HT-29 (cell line): Measurements from ENCODE around the gene TEDC2. TPM values are rescaled to one million over a fixed set of nuclear protein-coding genes. Genes with fewer than 3 reads are reported as not detected.
"Not testable (repeated sequence)": the region's sequence is repeated elsewhere in the genome, so short reads cannot be mapped to it uniquely, and the experiment has no call there.

ENCODE experiments used
- DNase-seq: peaks from one replicate; pipeline ENCODE4 v3.0.0-alpha.2; 2015; ENCODE audit warnings: low spot score
- total RNA-seq: library from RNA; depleted of rRNA; stranded (reverse); fragments of >200 nt; shearing (Covaris generic); gene quantifications from 2 replicates; pipeline ENCODE4 v1.2.3, GENCODE V29; 2014; rRNA removed

Gene TEDC2, protein sequence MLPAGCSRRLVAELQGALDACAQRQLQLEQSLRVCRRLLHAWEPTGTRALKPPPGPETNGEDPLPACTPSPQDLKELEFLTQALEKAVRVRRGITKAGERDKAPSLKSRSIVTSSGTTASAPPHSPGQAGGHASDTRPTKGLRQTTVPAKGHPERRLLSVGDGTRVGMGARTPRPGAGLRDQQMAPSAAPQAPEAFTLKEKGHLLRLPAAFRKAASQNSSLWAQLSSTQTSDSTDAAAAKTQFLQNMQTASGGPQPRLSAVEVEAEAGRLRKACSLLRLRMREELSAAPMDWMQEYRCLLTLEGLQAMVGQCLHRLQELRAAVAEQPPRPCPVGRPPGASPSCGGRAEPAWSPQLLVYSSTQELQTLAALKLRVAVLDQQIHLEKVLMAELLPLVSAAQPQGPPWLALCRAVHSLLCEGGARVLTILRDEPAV
- 53.8 and 58.0 TPM in 2 replicates for total RNA-seq

DNA sequence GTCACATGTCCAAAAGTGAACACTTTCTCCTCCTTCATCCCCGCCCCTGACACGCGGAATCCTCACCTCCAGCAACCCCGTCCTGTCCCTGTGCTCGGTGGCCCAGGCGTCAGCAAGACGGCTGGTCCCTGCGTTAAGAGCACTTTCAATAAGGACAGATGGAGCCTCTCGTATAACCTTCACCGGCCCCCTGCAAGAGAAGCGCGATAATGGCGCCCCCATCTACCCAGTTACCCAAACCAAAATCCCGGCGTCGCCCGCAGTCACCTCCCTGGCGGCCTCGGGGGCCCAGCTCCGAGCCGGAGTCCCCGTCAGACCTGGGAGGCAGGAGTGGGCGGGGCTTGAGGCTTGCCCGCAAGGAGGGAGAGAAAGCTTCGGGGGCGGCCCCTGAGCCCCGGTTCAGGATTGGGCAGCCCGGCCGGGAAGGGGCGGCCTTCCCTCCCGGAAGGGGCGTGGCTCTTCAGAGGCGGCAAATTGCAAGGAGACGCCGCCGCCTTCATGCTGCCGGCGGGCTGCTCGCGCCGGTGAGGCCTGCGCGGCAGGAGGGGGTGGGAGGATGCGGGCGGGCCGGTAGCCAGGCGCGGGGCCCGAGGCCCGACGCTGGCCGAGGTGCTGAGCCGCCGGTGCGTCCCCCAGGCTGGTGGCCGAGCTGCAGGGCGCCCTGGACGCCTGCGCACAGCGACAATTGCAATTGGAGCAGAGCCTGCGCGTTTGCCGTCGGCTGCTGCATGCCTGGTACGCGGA is at the start of gene TEDC2:
Gene TEDC2 (plus strand): TSS at position 463 of the 744 bp plus-strand sequence. CDS start 36 bp downstream, at position 499.
- peak; percentile 96 for DNase-seq

DNA sequence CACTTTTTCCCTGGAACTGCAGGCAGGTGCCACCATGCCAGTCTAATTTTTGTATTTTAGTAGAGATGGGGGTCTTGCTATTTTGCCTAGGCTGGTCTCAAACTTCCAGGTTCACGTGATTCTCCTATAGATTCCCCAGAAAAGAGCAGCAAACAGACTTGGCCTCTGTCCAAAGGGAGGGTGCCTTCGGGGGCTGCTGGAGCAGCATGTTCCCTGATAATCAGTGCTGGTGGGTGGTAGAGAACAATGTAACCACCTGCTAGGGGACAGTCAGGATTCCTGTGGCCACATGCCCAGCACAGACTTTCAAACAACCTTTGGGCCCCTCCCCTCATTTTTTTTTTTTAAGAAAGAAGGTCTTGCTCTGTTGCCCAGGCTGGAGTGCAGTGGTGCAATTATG is 44.8 kb upstream of the TEDC2 start:
- DNase-seq = no peak

DNA sequence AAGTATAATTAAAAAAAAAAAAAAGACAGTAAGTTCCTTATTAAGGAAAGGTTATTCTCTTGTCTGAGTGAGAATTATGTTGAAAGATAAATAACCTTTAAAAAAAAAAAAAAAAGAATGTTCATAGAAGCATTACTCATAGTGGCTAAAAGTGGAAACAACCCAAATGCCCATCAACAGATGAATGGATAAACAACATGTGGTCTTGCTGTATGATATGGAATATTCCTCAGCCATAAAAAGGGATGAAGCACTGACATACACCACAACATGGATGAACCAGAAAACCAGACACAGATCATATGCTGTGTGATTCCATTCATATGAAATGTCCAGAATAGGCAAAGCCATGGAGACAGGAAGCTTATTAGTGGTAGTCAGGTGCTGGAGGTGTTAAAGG is 39.9 kb upstream of the TEDC2 start:
- DNase-seq = no peak

DNA sequence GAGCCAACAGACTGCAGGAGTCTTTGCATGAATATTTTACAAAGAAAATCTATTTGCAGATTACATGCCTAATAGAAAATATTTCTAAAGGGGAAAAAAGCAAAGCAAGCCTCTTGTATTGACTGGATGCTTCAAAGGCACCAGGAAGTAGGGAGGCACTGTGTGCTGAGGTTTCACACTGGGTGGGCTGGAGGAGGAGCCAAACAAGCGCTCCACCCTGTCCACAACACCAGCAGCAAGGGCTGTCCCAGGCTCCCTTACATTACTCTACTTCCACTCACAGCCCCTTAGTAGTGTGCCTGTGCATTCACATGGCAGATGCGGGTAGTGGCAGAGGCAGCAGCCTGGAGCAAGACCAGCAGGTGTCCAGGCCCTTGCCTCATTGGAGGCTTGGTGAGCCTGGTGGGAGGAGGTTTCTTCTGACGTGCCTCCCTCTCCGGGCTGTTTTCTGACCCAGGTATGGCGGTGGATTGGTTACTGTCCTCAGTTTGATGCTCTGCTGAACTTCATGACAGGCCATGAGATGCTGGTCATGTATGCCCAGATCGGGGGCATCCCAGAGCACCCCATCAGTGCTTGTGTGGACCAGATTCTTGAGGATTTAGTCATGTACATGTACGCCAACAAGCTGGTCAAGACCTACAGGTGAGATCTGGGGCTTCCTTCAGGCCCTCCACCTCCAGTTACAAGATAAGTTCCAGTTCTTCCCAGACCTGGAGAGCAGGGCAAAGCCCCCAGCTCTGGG is 37.6 kb upstream of the TEDC2 start:
- DNase-seq = no peak

DNA sequence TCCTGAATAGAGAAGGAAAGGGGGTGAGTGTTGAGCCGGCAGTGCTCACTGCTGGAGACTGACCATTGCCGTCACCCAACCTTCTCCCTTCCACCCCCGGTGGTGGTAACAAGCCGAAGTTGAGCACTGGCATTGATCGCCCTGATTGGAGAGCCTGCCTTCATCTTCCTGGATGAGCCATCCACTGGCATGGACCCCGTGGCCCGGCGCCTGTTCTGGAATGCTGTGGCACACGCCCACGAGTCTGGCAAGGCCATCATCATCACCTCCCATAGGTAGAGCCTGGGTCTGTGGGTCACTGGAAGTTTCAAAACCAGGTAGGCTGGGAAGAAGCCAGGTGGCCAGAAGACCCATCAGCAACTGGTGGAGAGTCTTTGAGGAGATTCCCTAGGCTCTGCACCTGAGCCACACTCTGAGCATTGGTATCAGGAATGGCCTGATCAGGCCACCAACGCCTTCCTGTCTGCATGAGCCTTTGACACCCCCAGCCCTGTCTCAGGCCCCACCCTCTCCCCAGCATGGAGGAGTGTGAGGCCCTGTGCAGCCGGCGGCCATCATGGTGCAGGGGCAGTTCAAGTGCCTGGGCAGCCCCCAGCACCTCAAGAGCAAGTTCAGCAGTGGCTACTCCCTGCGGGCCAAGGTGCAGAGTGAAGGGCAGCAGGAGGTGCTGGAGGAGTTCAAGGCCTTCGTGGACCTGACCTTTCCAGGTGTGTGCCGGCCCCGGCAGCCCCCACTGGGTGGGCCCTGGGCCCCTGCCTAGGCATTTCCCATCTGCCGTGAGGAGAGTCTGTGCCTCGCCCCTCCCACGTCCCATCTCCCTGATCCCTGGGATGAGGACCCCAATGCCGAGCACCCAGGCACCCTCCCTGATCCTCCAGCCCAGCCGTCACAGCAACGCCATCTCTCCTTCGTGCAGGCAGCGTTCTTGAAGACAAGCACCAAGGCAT is 35.6 kb upstream of the TEDC2 start:
- DNase-seq = no peak

DNA sequence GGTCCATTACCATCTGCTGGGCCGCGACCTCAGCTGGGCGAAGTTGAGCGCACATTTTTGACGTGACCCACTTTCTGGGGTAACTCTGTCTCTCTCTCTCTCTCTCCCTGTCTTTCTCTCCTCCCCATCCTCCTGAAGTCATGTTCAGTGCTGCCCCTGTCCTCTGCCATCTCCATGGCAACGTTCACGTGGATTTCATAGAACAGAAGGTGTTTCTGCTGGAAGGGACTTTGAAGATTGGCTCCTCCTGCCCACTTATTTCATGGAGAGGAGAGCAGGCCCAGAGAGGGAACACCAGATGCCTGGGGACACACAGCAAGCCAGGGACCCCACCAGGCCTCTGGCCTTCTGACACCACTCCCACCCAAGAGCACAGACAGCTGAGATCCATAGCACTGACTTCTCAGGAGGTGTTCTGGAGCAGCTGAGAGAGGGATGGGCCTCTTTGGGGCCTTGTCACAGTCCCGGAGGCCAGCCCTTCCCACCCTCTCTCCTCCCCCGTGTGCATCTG is 34.8 kb upstream of the TEDC2 start:
- no peak for DNase-seq

DNA sequence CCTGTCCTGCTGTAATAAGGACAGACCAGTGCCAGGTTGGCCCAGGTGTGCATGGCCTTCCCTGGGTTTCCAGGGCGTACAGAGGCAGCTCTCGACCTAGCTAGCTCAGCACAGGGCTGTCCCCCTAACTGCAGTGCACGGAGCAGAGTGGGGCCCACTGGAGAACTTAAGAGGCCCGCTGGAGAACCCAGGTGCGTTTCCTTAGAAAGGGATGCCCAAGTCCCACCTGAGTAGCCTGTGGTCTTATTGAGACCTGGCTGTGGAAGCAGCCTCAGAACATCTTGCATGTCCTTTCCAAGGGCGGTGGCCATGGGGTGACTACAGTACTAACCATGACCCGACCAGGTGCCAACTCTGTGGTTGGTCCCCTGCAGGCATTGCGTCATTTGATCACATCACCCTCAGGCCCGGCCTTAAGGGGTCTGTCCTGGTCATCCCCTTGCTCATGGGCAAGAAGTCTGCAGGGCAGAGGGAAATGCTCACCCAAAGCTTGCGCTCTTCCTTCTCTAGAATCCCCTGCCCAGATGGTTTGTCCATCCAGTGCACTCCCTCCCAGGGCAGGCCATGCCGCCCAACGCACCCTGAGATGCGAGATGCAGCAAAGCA is 34.0 kb upstream of the TEDC2 start:
- no peak for DNase-seq

DNA sequence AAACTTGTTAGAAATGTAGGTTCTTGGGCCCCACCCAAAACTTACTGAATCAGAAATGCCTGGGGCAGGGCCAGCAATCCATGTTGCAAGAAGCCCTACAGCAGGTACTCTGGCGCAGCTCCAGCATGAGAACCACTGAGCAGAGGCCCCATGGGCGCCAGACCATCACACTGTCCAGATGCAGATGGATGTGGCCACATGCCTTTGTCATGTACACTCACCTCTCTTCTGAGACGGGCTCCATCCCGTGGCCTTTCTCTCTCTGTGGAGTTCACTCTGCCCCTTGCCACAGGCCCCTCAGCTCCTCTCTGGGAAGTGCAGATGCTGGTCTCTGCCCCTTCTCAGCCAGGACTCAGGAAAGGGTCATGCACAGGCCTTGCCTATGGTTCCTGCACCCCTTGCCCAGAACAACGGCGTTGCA is 33.0 kb upstream of the TEDC2 start:
- no peak for DNase-seq

DNA sequence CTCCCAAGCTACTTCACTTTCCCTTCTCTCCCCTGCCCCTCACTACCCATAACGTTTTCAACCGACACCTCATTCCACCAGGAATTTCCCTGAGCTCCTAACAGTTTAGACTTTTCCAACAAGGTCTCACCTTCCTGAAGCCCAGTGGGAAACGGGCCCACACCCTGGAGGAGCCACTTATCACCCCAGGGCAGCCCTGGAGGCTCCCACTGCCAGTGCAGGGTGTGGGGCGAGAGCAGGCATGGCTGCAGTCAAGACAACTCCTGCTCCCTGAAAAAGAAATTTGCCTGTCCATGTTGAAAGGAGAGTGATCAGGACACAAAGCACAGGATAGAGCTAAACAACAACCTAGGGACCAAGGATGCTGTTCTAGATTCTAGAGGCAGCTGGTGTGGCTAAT is 32.4 kb upstream of the TEDC2 start:
- no peak for DNase-seq

DNA sequence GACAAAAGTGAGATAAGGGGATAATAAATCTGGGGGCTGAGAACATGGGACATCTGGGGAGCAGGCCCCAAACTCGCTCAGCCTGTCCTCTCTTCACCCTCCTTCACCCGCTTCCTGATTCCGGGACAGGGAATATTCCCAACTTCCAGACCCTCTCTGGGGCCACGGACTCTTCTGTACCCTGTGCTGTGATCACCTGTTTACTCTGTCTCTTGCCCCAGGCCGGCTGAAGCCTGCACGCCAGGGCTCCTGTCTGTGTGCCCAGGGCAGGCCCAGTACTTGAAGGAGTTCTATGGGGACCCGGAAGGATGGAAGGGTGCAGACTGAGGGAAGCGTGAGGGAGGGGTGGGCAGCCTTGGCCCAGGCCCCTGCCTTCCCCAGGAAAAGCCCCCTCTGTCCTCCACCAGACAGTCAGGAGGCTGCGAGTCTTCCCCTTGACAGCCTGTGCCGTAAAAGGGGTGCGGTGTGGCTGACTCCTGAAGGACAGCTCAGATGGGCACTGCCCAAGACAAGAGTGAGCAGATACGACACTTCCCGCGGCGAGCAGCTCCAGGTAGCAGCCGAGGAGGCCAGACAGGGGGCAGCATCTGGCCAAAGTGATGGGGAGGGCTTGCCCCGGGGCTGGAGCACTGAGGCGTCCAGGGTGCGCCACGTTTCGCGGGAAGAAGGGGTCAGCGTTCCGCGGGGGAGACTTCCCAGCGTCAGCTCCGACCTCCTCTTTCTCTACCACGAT is 31.7 kb upstream of the TEDC2 start:
- DNase-seq = peak; percentile 64

DNA sequence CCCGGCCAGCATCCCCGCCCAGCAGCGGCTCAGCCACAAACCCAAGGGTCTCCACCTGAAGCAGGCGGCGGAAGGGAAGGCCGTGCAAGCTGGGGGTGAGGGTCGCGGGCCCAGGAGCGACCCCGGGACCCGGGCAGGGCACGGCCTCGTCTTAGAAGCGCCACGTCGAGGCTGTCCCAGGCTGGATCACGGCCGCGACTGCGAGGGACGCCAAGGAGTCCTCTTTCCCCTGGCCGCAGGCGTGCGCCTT is 31.2 kb upstream of the TEDC2 start:
- DNase-seq = no peak

DNA sequence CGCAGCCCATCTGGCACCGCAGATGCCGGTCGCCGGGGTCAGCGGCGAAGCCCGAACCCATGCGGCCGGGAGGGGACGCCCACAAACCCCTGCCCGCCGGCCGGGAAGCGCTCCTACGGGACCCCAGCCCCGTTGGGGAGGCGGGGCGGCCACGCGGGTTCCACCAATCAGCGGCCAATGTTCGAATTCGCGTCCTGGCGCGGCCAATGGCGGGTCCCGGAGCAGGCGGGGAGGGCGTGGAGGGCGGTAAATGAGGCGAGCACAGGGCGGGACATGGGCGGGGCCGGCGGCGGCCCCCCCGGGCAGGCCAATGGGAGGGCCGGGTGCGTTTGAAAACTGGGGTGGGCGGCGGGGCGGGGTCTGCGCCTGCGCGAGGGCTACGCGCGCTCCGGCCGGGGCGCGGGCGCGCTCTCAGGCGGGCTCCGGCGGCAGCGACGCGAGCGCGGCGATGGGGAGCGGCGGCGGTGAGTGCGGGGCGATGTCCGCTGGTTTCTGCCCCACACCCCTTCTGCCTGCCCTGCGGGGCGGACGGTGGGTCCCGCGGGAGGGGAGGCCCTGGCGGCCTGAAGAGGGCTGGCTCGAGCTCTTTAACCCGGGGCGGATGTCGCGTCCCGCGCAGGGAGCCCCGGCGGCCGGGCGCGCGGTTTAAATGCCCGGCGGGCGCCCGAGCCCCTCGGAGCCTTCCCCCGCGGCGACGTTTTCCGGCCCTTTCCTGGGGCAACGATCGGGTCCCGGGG is 30.7 kb upstream of the TEDC2 start, which contains the start of gene CCNF:
Gene CCNF (plus strand): TSS at position 414 of the 737 bp plus-strand sequence. CDS start 35 bp downstream, at position 449.
- DNase-seq = peak; percentile 93

DNA sequence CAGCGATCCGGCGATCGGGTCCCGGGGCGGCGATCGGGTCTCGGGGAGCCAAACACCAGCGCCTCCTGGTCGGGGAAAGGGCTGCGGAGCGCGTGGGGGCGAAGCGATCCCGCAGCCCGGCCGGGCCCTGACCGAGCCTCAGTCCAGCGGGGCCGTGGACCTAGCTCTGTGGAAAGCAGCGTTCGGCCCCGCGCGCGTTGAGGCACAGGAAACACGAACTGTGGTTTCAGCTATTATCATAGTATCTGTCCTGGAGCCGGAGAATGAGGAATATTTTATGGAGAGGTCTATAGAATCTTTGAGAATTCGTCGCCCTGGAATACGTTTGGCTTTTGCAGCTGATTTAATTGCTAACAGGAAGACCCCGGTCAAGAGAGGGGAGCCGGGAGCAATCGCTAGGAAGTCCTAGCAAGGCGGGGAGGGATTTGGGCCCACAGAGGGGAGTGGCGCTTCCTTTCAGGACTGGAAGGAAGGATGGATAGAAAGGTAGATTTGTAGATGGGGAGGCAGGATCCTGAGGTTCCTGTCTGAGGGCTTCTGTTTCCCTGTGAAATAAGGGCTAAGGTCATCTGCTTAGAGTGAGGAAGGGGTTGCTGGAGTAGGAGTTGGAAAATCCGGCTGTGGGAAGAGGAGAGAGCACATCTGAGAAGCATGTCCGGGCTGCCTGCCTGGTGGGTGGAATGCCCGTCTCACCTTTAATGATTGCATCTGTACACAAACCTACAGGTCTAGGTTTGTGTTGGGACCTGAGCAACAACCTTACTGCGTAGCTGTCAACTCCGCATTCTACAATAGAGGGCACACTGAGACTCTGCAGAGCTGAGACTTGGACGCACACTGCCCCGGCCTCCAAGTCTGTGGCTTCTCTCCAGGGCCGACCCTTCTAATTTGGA is 29.9 kb upstream of the TEDC2 start:
- peak; percentile 56 for DNase-seq

DNA sequence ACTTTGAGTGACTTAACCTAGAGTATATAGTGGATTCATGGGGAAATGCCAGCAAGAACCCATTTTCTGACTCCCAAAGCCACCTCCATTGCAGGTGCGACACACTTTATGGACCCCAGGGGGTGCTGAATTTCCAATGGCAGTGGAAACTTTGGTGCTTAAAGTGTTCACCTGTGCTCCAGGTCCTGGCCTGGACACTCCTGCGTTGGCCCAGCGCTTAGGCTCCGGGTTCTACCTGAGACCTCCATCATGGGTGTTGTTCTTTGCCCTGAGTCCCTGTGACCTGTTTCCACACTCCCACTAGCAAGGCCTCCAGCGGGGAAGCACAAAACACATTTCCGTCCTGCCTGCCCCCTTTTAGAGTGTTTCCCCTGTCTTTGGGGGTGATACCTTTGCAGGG is 27.6 kb upstream of the TEDC2 start:
- no peak for DNase-seq

DNA sequence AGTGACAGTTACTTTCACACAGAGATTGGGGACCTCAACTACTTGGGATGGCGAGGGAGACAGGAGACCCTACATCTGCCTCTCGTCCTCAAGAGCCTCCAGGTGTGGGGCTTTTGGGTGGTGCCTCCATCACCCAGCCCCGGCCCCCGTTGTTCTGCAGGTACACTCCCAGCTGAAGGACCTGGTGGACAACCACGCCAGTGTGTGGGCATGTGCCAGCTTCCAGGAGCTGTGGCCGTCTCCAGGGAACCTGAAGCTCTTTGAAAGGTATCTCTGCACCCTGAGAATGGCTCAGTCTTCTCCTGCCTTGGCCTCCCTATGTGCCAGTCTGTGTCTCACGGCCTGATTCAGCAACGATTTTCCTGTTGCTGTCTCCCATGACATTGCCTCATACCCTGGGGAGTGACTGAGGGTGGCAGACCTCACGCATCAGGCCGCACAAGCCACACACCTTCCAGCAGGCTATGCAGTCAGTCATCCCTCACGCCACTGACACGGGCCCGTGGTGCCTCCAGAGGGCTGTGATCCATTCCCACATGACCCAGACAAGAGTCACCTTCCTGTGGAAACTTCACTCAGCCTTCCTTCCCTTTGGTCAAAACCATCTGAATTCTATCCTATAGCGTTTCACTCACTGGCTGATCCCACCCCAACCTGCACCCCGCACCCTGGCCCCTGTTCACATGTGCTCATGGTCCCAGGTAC is 27.0 kb upstream of the TEDC2 start:
- DNase-seq = no peak

DNA sequence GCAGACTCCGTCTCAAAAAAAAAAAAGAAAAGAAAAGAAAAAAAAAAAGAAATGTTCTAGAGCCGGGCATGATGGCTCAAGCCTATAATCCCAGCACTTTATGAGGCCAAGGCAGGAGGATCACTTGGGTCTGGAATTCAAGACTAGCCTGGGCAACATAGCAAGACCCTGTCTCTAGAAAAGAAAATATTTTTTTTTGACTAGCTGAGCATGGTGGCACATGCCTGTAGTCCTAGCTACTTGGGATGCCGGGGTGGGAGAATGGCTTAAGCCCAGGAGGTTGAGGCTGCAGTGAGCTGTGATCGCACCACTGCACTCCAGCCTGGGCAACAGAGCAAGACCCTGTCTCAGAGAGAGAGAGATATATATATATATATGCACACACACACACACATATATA is 24.7 kb upstream of the TEDC2 start:
- DNase-seq = not testable (repeated sequence)

DNA sequence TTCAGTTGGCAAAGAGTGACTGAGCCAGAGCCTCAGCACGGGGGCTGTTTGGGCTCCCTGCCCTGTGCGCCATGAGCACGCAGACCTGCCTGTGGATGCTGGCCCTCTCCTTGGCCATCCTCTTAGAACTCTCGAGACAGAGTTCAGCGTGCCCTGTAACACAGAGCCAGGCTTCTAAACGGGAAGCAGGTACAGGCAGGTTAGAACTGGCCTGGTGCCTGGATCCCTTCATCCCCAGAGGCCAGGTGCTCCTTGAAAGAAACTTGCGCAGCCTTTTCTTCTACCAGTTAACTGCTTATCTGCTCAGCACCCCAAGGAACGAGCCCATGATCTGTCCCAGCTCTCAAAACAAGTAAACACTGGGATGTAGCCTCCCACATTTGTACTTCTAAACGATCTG is 23.8 kb upstream of the TEDC2 start:
- no peak for DNase-seq
